TTC549 (cell line): Measurements from ENCODE around the gene PWWP2B.

Experiments used
- FAIRE-seq: peaks from 2 replicates; lab custom pipeline; 2012; peaks lifted over from hg19 to GRCh38; lab: Jason Lieb, UNC

Gene PWWP2B

GRCh38 chr10:132448248-132448731, 51.3 kb downstream of the PWWP2B start:
- FAIRE-seq: no peak

GRCh38 chr10:132449051-132449810, 52.2 kb downstream of the PWWP2B start:
- FAIRE-seq: no peak

GRCh38 chr10:132449811-132450181, 52.8 kb downstream of the PWWP2B start:
- no peak for FAIRE-seq

GRCh38 chr10:132450466-132450824, 53.4 kb downstream of the PWWP2B start:
- no peak for FAIRE-seq

GRCh38 chr10:132450825-132451505, 54.0 kb downstream of the PWWP2B start:
- no peak for FAIRE-seq

- FAIRE-seq: no peak
Measured at GRCh38 chr10:132451506-132452215, 54.7 kb downstream of the PWWP2B start.

- FAIRE-seq: no peak
Measured at GRCh38 chr10:132452216-132452650, 55.2 kb downstream of the PWWP2B start.

- FAIRE-seq: no peak
Measured at GRCh38 chr10:132452651-132453469, 55.9 kb downstream of the PWWP2B start.

- no peak for FAIRE-seq
Measured at GRCh38 chr10:132453470-132453861, 56.5 kb downstream of the PWWP2B start.

- no peak for FAIRE-seq
Measured at GRCh38 chr10:132454296-132455198, 57.5 kb downstream of the PWWP2B start.

- FAIRE-seq: no peak
Measured at GRCh38 chr10:132455441-132455971, 58.5 kb downstream of the PWWP2B start.

- no peak for FAIRE-seq
Measured at GRCh38 chr10:132455986-132456847, 59.2 kb downstream of the PWWP2B start.

- FAIRE-seq: no peak
Measured at GRCh38 chr10:132456881-132457280, 59.9 kb downstream of the PWWP2B start.

GRCh38 chr10:132457328-132458070, 60.5 kb downstream of the PWWP2B start:
- FAIRE-seq: no peak

- no peak for FAIRE-seq
Measured at GRCh38 chr10:132458071-132458585, 61.1 kb downstream of the PWWP2B start.

GRCh38 chr10:132458586-132459300, 61.7 kb downstream of the PWWP2B start:
- FAIRE-seq: no peak

GRCh38 chr10:132459301-132460003, 62.5 kb downstream of the PWWP2B start:
- FAIRE-seq: no peak

- no peak for FAIRE-seq
Measured at GRCh38 chr10:132460071-132460470, 63.1 kb downstream of the PWWP2B start.
